GM21529 (cell line): ENCODE results near the gene TUB.

Source experiments
- ATAC-seq: cut with Tn5 transposase; IDR thresholded peaks from one replicate; pipeline ENCODE4 v1.9.1; 2021; ENCODE audit not compliant: unreplicated experiment

Gene TUB, protein sequence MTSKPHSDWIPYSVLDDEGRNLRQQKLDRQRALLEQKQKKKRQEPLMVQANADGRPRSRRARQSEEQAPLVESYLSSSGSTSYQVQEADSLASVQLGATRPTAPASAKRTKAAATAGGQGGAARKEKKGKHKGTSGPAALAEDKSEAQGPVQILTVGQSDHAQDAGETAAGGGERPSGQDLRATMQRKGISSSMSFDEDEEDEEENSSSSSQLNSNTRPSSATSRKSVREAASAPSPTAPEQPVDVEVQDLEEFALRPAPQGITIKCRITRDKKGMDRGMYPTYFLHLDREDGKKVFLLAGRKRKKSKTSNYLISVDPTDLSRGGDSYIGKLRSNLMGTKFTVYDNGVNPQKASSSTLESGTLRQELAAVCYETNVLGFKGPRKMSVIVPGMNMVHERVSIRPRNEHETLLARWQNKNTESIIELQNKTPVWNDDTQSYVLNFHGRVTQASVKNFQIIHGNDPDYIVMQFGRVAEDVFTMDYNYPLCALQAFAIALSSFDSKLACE

GRCh38 chr11:8080674-8081590 is at the start of gene TUB:
Gene TUB, plus strand, starts transcription at chr11:8081211. Its CDS starts 300 bp downstream, at chr11:8081511.
- no peak for ATAC-seq

- no peak for ATAC-seq
Observed at GRCh38 chr11:8031248-8032115, 49.5 kb upstream of the TUB start.

- no peak for ATAC-seq
Observed at GRCh38 chr11:8032122-8032521, 48.9 kb upstream of the TUB start.

GRCh38 chr11:8032576-8033304 is 48.3 kb upstream of the TUB start:
- ATAC-seq, result peak; percentile 16

- peak; percentile 84 for ATAC-seq
Observed at GRCh38 chr11:8033305-8034105, 47.5 kb upstream of the TUB start.

DNA sequence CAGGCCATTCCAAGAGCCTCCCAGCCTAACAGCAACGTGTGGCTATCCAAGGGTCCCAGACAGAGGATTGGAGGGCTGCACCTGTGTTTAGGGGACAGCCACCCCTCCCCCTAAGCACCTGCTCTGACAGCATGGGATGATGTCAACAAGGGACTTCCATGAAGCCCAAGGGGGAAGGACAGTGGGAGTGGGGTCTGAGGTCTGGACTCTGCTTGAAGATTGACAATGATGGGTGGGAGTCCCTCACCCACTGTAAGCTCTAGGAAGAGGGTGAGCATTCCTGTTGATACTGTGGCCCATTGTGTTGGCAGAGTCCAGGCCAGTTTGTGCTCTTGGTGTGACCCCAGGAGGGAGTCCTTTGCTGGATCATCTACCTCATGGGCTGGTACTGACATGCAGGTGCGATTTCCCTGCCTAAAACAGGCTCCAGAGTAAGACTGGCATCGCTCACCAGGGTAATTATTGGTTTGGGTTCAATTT is 46.9 kb upstream of the TUB start:
- ATAC-seq, result no peak

GRCh38 chr11:8034604-8035190 is 46.3 kb upstream of the TUB start:
- no peak for ATAC-seq

- no peak for ATAC-seq
Observed at GRCh38 chr11:8035200-8035855, 45.7 kb upstream of the TUB start.

- ATAC-seq, result no peak
Observed at GRCh38 chr11:8036002-8036802, 44.8 kb upstream of the TUB start.

- no peak for ATAC-seq
Observed at GRCh38 chr11:8036986-8037385, 44.0 kb upstream of the TUB start.

GRCh38 chr11:8038393-8038792 is 42.6 kb upstream of the TUB start:
- no peak for ATAC-seq

GRCh38 chr11:8038811-8039529 is 42.0 kb upstream of the TUB start:
- no peak for ATAC-seq

DNA sequence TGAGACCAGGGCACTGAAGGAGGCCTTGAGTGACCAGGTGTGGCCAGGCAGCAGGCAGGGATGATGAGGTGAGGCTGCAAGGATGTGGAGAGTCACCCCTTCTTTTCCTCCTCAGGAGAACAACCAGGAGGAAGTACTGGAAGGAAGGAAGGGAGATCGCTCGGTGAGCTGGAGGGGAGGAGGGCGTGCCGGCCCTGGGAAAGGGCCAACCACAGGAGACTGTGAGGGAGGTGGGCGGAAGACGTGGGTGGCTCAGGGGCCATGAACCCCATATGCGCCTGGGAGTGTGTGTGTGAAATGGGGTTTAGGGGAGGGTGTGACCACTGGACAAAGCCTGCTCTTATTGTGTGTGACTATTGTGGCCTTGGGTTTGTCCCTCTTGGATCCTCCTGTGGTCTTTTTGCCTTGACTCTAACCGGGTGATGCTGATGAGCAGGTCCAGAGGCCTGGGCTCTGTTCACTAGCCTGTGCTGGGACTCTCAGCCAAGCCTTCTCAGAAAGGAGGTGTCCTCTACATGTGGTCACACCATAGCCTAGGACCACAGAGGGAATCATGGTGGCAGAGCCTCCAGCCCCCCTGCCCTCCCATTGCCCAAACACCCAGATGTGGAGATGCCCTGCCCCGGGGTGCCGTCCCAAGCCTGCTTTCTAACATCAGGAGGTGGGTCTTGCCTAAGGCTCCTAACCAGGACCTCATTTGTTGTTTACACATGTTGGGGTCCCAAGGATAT is 41.3 kb upstream of the TUB start:
- no peak for ATAC-seq

DNA sequence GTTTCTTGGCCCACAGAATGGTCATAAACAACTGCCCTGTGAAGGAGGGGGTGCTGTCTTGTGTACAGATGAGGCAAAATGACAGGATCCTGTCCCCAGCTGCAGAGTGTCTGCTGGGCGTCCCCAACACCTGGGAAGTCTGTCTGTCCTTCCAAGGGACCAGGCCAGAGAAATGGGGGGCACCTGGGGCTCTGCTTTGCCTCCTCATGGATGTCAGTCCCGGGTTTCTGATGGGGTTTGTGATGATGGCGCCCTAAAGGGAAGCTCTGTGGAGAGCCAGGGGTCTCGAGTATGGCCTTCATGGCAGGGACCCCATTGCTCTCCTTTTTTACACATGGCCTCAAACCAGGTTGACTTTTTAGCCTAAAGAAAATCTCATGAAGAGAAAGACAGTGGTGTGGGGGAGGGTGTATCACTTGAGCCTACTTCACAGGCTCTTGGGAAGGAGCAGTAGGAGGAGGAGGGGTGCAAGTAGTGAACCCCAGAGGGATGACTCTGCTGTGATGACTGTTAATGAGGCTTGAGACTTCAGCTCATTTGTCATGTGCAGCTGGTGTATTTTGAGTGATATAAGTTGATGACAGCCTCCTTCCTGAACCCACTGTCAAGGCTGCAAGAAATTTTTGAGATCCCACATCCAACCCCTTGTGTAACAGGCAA is 40.6 kb upstream of the TUB start:
- no peak for ATAC-seq

DNA sequence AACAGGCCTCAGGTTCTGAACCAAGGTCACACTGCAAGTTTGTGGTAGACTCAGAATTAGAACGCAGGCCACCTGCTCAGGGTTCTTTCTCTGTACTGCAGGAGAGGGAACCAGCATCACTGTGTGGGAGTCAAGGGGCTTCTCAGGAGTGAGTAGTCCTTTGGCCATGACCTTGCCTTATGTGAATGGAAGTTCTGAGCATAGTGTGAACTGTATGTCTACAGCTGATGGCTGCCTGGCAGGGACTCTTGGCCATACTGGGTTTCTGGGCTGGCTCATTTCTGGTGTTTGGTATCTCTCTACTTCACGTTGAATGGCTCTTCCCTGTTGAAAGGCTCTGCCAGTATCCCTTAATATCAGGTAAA is 40.1 kb upstream of the TUB start:
- ATAC-seq, result no peak

- ATAC-seq, result no peak
Observed at GRCh38 chr11:8041576-8041975, 39.4 kb upstream of the TUB start.
